Endothelial cell of umbilical vein (primary cell): ENCODE data around the gene CFTR.

Experiments used
- CTCF ChIP-seq, 2 donors: IDR thresholded peaks; 1 replicate in 1 of 2; 2 replicates in 1 of 2; pipeline ENCODE4 v1.5.1; 2011; ENCODE audit warnings: low read length in 2 of 2, mild to moderate bottlenecking in 2 of 2, moderate library complexity in 2 of 2, control low read depth in 1 of 2, inconsistent platforms in 1 of 2, low read depth in 1 of 2; ENCODE audit not compliant: insufficient read depth in 1 of 2; ENCODE audit errors: extremely low read depth in 1 of 2
- EZH2 ChIP-seq: IDR thresholded peaks from 2 replicates; pipeline ENCODE4 v1.6.1; 2012; ENCODE audit warnings: borderline replicate concordance, low read depth, mild to moderate bottlenecking, moderate library complexity, low read length, inconsistent platforms; ENCODE audit not compliant: severe bottlenecking
- POLR2A ChIP-seq: IDR thresholded peaks from 2 replicates; pipeline ENCODE4 v1.6.1; 2012; ENCODE audit warnings: low read depth, mild to moderate bottlenecking, control low read depth, low read length
- POLR2AphosphoS5 ChIP-seq: IDR thresholded peaks from 2 replicates; pipeline ENCODE4 v1.6.1; 2012; ENCODE audit warnings: low read depth, mild to moderate bottlenecking, control low read depth, low read length, moderate library complexity; ENCODE audit not compliant: insufficient read depth

GRCh38 chr7:117445206-117445605, 34.6 kb upstream of the CFTR start:
- TF ChIP-seq POLR2AphosphoS5 (no peak), CTCF (IDR thresholded peaks at IDR 0.05; ENCODE audit: extremely low read depth in 1 of 2, insufficient read depth in 1 of 2, low read depth in 1 of 2, low read length in 2 of 2) (no peak), POLR2A (no peak), EZH2 (no peak)
